HG03196 (cell line): ENCODE results near the gene JADE2.

Source experiments
- ATAC-seq: cut with Tn5 transposase; IDR thresholded peaks from one replicate; pipeline ENCODE4 v1.9.1; 2021; ENCODE audit not compliant: unreplicated experiment

JADE2 gene

DNA sequence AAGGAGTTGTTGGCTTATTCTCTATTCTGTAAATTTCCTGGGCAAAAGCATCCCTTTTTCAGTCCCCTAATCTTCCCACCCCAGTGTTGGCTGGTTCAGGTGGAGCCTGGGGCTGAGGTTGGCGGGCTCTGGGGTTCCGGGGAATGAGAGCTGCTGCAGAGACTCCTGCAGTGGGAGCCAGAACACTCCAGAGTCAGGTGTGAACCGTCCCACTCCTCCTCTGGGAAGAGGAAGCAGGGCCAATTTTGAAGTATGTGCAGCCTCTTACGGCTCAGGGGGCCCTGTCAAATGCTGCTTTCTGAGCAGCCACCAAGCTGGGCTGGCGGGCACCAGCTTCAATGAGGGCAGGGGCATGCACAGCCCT, 42.8 kb downstream of the JADE2 start:
- ATAC-seq = no peak

DNA sequence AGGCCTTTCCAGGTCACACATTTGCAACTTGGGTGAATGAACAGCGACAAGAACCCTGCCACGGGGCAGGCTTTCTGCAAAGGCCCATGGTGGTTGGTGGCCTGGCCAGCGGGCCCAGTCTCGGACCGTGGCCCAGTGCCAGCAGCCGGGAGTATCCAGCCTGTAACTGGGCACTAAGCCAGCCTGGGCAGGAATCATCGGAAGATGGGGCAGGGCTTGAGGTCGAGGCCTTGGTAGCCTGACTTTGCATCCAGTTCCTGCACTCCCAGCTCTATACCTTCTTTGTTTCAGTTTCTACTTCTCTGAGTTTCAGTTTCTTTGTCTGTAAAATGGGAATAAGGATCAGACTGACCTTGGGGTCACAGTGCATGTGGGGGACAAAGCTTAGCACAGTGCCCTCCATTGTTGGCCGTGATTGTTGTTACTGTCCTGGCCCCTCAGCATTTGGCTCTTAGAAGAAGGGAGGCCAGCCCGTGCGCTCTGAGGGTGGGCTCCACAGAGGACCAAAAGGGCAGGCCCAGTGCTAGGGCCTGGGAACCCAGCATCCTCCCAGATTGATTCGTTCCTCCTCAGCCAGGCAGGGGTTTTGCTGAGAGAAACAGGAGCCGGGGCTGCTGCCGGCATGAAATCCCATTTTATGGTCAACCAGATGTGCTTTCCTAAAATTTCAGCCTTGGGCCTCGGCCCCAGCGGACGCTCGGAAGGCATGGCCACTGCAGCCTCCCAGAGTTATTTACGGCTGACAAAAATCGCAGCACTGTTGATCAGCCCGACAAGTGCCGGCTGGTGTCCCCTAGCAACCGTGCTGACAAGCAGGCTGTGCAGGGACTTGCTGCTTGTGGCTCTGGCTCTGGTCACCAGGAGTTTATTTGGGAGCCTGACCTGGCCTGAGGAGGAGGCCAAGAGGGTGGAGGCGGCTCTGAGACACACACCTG, 43.6 kb downstream of the JADE2 start:
- ATAC-seq = no peak

DNA sequence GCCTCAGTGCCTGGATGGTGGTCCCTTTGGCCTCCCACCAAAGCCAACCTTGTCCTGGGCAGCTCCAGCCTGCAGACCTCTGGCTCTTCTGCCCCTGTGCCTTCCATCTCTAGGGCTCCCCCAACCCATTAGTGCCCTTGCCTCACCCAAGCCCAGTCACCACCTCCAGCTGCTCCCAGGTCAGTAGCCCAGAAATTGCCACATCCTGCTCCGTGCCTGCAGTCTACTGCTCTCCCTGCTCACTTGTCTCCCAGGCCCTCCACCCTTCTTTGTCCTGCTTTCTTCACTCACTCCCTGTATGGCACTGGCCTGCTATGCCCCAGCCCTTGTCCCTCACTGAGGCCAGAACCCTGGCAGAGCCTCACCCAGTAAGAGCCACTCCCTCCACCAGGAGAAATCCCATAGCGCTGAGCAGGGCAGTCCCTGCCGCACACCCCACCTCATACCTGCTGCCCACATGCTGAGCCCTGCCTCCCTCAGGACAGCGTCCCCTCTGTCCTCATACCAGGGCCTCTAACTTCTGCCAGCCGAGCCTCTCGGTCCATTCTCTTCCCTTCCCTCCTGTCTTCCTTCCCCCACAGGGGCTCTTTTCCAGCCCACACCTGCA, 44.4 kb downstream of the JADE2 start:
- no peak for ATAC-seq

GRCh38 chr5:134570365-134570758, 44.9 kb downstream of the JADE2 start:
- ATAC-seq = no peak

DNA sequence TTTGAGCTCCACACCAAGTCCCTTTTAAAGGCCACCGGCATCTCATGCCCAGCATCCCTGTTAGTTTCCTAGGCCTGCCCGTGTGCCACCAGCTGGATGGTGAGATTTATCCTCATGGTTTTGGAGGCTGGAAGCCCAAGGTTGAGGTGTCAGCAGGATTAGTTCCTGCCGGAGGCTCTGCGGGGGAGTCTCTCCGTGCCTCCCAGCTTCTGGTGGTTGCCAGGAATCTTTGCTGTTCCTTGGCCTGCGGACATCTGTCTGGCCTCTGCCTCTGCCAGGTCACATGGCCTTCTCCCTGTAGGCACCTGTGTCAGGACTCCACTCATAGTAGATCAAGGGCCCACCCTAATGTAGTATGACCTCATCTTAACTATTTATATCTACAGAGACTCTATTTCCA, 45.4 kb downstream of the JADE2 start:
- no peak for ATAC-seq

DNA sequence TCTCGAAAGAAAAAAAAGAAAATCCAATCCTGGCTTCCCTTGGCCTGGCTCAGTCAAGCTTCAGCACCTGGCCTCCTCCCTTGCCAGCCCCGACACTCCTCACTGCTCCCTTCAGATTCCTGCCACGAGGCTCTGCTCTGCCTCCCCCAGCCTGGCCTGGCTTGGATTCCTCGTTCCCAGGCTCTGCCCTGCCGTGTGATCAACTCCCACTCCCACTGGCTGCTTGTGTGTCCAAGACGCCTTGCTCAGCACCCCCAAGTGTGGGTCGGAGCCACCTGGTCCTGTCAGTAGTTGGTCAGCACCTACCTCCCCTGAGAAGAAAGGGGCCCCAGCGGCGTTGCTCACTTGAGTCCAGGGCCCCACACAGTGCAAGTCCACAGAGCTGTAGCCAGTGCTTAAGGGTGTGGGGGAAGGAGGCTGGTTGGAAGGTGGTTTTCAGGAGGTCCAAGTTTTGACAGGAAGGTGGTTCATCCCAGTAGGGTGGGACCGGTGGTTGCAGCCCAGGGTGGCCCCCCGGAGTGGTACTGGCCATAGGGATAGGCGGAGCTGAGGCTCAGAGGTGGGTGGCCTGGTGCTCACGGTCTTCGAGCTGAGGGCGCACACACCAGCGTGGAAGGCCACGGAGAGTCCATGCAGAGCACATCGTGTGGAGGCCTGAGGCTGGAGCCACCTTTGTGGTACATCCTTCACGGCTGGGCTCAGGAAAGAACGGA, 46.4 kb downstream of the JADE2 start:
- no peak for ATAC-seq

DNA sequence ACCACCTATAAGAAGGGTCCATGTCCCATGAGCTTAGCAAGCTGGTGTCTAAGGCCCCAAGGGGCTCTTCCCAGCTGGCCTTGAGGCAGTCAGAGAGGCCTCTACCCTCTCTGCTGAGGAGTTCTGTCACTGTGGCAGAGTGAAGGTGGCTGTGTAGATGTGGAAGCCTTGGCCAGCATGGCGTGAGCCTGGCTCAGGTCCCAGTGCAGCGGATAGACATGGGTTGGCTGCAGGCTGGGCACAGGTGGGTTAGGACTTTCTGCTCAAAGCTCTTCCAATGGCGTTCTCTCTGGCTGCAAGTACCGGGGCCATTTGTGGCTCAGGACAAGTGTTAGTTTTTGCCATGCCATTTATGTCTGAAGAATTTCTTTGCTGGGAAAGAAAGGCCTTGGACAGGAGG, 47.3 kb downstream of the JADE2 start:
- ATAC-seq = no peak

- ATAC-seq = no peak
These were observed 49.1 kb downstream of the JADE2 start for GRCh38 chr5:134574521-134574920.

DNA sequence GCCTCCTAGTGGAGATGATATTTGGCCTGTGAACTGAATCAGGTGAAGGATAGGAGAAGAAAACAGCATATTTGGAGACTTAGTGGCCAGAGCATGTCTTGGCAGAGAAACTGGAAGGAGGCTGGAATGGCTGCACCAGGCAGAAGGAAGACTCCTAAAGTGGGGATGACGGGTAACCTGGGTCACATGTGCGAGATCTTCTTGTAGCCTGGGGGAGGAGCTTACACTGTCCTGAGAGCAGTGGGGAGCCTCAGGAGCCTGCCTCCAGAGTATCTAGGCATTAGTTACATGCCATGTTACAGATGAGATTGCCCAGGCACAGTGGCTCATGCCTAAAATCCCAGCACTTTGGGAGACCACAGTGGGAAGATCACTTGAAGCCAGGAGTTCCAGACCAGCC, 49.8 kb downstream of the JADE2 start:
- no peak for ATAC-seq

DNA sequence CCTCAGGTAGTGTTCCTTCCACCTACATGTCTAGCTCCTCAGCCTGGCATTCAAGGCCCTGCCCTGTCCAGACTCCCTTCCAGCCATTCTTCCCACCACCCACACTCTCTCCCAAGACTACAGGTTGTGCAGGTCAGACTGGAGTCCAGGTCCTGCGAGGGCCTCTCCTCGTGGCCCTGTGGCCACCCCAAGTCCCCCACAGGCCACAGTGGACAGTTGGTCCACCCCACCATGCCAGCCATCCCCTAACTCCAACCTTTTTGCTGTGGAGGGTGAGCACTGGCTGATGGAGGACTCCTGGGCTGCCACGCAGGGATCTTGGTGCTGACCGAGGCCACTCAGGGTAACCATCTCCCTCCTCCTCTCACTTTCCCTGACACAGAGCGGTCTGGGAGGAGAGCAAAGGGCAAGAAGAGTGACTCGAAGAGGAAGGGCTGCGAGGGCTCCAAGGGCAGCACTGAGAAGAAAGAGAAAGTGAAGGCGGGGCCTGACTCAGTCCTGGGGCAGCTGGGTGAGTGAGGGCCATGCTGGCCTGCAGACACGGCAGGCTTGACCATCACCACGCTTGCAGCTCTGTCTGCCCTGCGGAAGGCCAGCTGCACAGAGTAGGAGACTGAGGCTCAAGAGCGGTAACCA, 51.0 kb downstream of the JADE2 start:
- ATAC-seq = no peak

DNA sequence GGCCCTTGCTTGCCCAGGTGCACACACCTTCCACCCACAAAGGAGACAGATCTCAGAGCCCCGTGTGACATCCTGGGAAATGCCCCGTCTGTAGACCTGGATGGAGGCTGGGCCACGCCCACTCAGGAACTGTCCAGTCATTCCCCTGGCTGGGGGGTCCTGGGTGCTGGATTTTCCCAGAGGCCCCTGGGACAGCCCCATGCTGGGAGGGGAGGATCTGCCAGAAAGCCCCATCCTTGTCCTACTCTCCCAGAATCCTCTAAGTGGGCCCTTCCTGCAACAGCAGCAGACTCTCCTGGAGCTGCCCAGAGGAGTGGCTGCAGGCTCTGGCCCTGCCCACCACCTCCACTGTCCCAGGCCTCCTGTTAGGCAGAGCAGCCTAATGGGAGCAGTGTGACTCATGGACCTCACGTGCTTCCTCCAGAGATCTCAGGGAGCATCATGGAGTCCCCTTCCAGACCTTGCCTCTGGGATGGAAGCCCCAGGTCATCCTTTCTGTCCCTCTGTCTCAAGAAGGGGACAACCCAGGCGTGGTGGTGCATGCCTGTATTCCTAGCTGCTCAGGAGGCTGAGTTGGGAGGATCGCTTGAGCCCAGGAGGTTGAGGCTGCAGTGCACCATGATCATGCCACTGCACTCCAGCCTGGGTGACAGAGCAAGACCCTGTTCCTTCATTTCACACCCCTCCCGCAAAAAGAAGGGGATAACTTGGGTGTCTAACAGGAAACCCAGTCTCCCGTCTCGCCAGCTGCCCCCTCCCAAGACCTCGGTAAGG, 51.7 kb downstream of the JADE2 start:
- ATAC-seq = no peak

- ATAC-seq = no peak
These were observed 52.5 kb downstream of the JADE2 start for GRCh38 chr5:134577796-134578577.

- ATAC-seq = no peak
These were observed 53.3 kb downstream of the JADE2 start for GRCh38 chr5:134578578-134579283.

DNA sequence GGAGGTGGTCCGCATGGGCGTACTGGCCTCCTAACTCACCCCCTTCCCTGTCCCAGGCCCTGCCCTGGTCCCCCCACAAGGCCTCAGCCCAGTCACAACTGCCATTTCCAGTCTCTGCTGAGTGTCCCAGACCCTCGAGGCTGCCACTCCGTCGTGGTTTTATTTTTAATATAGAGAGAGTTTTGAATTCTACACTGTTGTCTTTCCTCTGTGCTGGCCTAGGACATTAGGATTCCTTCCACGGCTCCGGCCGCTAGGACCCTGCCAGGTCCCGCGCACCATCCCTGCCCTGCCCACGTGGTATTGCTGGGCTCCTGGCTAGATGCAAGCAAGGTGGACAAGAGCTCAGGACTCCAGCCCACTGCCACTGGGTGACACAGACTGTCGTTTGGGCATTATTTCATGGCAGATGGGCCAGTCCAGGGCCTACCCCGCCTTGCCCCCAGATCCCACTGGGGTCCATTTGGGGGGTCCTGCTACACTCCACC, 53.9 kb downstream of the JADE2 start:
- no peak for ATAC-seq

- no peak for ATAC-seq
These were observed 54.6 kb downstream of the JADE2 start for GRCh38 chr5:134580001-134580460.

DNA sequence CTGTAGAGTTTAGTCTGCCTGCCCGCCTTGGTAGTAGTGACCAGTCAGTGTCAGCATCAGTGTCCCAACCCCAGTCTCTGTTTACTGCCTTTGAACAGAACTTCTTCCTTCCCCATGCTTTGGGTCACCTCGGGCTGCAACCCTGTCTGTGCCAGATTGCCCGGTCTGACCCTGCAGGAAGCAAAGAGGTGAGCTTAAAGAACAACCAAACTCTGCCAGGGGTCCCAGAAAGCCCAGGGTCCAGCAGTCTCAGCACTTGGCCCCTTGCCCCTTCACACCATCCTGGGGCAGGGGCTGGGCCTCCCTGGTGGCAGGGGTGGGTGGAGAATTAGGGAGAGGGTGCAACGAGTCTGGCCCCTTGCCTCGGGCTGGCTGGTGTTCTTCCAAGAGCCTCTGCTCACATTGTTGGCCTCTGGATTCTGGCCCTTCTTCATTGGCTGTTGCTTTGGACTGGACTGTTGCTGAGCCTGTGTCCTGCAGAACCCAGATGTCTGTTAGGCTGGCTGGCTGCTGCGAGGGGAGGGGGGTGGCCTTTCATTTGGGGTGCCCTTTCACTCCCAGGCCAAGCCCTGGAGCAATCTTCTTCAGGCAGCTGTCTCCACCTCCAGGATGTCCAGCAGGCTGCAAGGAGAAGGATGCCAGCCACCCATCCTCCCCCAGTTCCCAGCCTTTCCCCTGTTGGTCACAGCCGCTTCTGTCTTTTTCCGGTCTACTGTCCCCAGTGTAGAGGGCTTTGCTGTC, 55.9 kb downstream of the JADE2 start:
- no peak for ATAC-seq

- ATAC-seq = no peak
These were observed 56.8 kb downstream of the JADE2 start for GRCh38 chr5:134582281-134582680.

GRCh38 chr5:134582941-134583340, 57.5 kb downstream of the JADE2 start:
- no peak for ATAC-seq
